HepG2 (cell line): ENCODE data around the gene CARMIL1. TPM values are rescaled to one million over a fixed set of nuclear protein-coding genes. Genes with fewer than 3 reads are reported as not detected.

Experiments used
- ATAC-seq: fragments of 200-7000 bp; cut with Tn5 transposase; 3 replicates; pipeline ENCODE4 v1.9.1; 2020; ENCODE audit warnings: mild to moderate bottlenecking, moderate library complexity
- BruUV-seq: library from RNA; stranded (reverse); fragments of 400-500 nt; replicated peaks from 2 replicates; lab custom pipeline; 2021; lab: Mats Ljungman, UMichigan
- CTCF ChIA-PET: fragments of 300-600 bp; formaldehyde crosslinking; extraction: SDS; loops from one replicate; lab custom pipeline; 2021; ENCODE audit warnings: low total read pairs, inconsistent platforms, low intra/inter-chr PET ratio; lab: Yijun Ruan, JAX
- POLR2A ChIA-PET: fragments of 350-600 bp; sonication (Branson Sonifier 250); formaldehyde crosslinking; loops from one replicate; lab custom pipeline; 2020; ENCODE audit warnings: antibody characterized with exemption, inconsistent platforms; lab: Yijun Ruan, JAX
- DNase-seq: peaks from one replicate; pipeline ENCODE4 v3.0.0-alpha.2; 2015; ENCODE audit warnings: low spot score
- FAIRE-seq: peaks from 3 replicates; lab custom pipeline; 2011; peaks lifted over from hg19 to GRCh38; lab: Jason Lieb, UNC
- H2AFZ ChIP-seq: one replicate; pipeline ENCODE4 v1.6.1; 2011; ENCODE audit warnings: low read length, inconsistent platforms
- H3K27ac ChIP-seq: fragments of 300-600 bp; 3 replicates; pipeline ENCODE4 v1.8.0; 2011; ENCODE audit warnings: mixed run types, mild to moderate bottlenecking, mixed read lengths, low read length, inconsistent platforms; ENCODE audit not compliant: insufficient read depth; ENCODE audit errors: extremely low read length
- H3K27me3 ChIP-seq, 2 experiments: fragments of 200-600 bp in 1 of 2; 2 replicates in 1 of 2; 3 replicates in 1 of 2; pipeline versions ENCODE4 v1.6.0 to v1.8.0; 2011; ENCODE audit warnings: low read length in 2 of 2, mild to moderate bottlenecking in 2 of 2, moderate library complexity in 2 of 2, inconsistent platforms in 1 of 2; ENCODE audit not compliant: insufficient read depth in 2 of 2, control insufficient read depth in 1 of 2
- H3K36me3 ChIP-seq, 2 experiments: fragments of 200-600 bp in 1 of 2; replicated peaks in 1 of 2; 2 replicates in 1 of 2; 3 replicates in 1 of 2; pipeline versions ENCODE4 v1.5.1 to v1.8.0; 2011; ENCODE audit warnings: low read length in 2 of 2, inconsistent platforms in 1 of 2; ENCODE audit not compliant: insufficient read depth in 2 of 2, control insufficient read depth in 1 of 2
- H3K4me1 ChIP-seq: 2 replicates; pipeline ENCODE4 v1.5.1; 2012; ENCODE audit warnings: low read length, inconsistent platforms; ENCODE audit not compliant: insufficient read depth
- H3K4me2 ChIP-seq: 2 replicates; pipeline ENCODE4 v1.6.0; 2011; ENCODE audit warnings: low read depth, low read length, inconsistent platforms
- H3K4me3 ChIP-seq, 3 experiments: fragments of 200-600 bp in 1 of 3; sonication (generic), shearing (Covaris generic) in 1 of 3; replicated peaks in 1 of 3; 2 replicates each; pipeline ENCODE4 v1.5.1; 2011 to 2016; ENCODE audit warnings: low read length in 3 of 3, inconsistent platforms in 2 of 3, low read depth in 2 of 3, mild to moderate bottlenecking in 2 of 3, control low read depth in 1 of 3, mixed read lengths in 1 of 3; ENCODE audit not compliant: insufficient read depth in 1 of 3
- H3K79me2 ChIP-seq: one replicate; pipeline ENCODE4 v1.6.1; 2011; ENCODE audit warnings: low read length, inconsistent platforms; ENCODE audit not compliant: insufficient read depth
- H3K9ac ChIP-seq: 2 replicates; pipeline ENCODE4 v1.6.0; 2011; ENCODE audit warnings: mild to moderate bottlenecking, low read depth, low read length, inconsistent platforms; ENCODE audit not compliant: insufficient read depth
- H3K9me3 ChIP-seq: 2 replicates; pipeline ENCODE4 v1.5.1; 2012; ENCODE audit warnings: mild to moderate bottlenecking, low read length
- H4K20me1 ChIP-seq: 2 replicates; pipeline ENCODE4 v1.6.0; 2011; ENCODE audit warnings: inconsistent platforms, mild to moderate bottlenecking, low read length, moderate library complexity; ENCODE audit not compliant: insufficient read depth
- GABPA ChIP-seq, 2 experiments: IDR thresholded peaks; 2 replicates each; pipeline ENCODE4 v1.6.1; 2011 to 2016; ENCODE audit warnings: low read depth in 2 of 2, low read length in 1 of 2, missing biosample characterization in 1 of 2, missing genetic modification characterization in 1 of 2
- HDAC2 ChIP-seq: sonication (generic); formaldehyde crosslinking; IDR thresholded peaks from 2 replicates; pipeline ENCODE4 v1.4.0; 2020; ENCODE audit warnings: missing genetic modification reagents
- JUND ChIP-seq: sonication (generic); formaldehyde crosslinking; IDR thresholded peaks from 2 replicates; pipeline ENCODE4 v1.8.0; 2022; ENCODE audit warnings: mild to moderate bottlenecking, missing genetic modification reagents
- PLRG1 ChIP-seq: fragments of 450-650 bp; conservative IDR thresholded peaks from 2 replicates; pipeline ENCODE4 v1.6.1; 2016
- PRMT3 ChIP-seq: sonication (generic); formaldehyde crosslinking; IDR thresholded peaks from 2 replicates; pipeline ENCODE4 v1.8.1; 2022; ENCODE audit warnings: low read depth, mild to moderate bottlenecking, moderate library complexity, missing genetic modification reagents, borderline replicate concordance
- TAF15 ChIP-seq: fragments of 200-400 bp; formaldehyde crosslinking; IDR thresholded peaks from one replicate; pipeline ENCODE4 v1.6.1; 2018; ENCODE audit warnings: mild to moderate bottlenecking, low read depth, low read length; ENCODE audit not compliant: poor library complexity, severe bottlenecking
- TRIM22 ChIP-seq: fragments of 450-650 bp; IDR thresholded peaks from 2 replicates; pipeline ENCODE4 v1.6.1; 2017
- ZNF12 ChIP-seq: sonication (generic); formaldehyde crosslinking; IDR thresholded peaks from 2 replicates; pipeline ENCODE4 v1.5.0; 2020; ENCODE audit warnings: missing genetic modification reagents
- ZNF136 ChIP-seq: sonication (generic); formaldehyde crosslinking; IDR thresholded peaks from 2 replicates; pipeline ENCODE4 v1.8.1; 2022; ENCODE audit warnings: low read depth, mild to moderate bottlenecking, moderate library complexity, missing genetic modification reagents
- ZNF3 ChIP-seq: IDR thresholded peaks from 2 replicates; pipeline ENCODE4 v1.7.0; 2017; ENCODE audit warnings: inconsistent platforms
- ZNF644 ChIP-seq: IDR thresholded peaks from 2 replicates; pipeline ENCODE4 v1.6.1; 2016; ENCODE audit warnings: low read depth
- ZNF839 ChIP-seq: sonication (generic); formaldehyde crosslinking; IDR thresholded peaks from 2 replicates; pipeline ENCODE4 v1.4.0; 2020; ENCODE audit warnings: missing genetic modification reagents, mild to moderate bottlenecking, borderline replicate concordance
- WGBS: methylation state at CpG from one replicate; pipeline ENCODE4 v1.1.6; 2017; ENCODE audit warnings: low lambda C conversion rate; 5-methylcytosine and 5-hydroxymethylcytosine counted together
- in situ Hi-C: cut with HindIII; loops from 2 replicates; pipeline ENCODE4 v1.10.0; 2017; ENCODE audit warnings: low pct_unique_long_range_greater_than_20kb; ENCODE audit not compliant: extremely low pct_ligation_motif_present
- intact Hi-C: fragments of 100-400 bp; cut with micrococcal nuclease; formaldehyde crosslinking; loops from one replicate; pipeline ENCODE4 v1.10.0; 2022; ENCODE audit not compliant: unreplicated experiment
- polyA plus RNA-seq, 8 experiments: library from polyadenylated mRNA; depleted of rRNA in 3 of 8; stranded (reverse) in 7 of 8; unstranded in 1 of 8; fragments of >200 nt; fragmentation: Illumina TruSeq in 4 of 8; extraction: Trizol in 4 of 8; gene quantifications; 2 replicates each; pipeline versions ENCODE4 v1.2.1 to v1.2.3, GENCODE V29; 2011 to 2016; ENCODE audit warnings: low read depth in 4 of 8, missing spikeins in 1 of 8, mixed read lengths in 1 of 8; ENCODE audit not compliant: insufficient read depth in 1 of 8
- total RNA-seq, 5 experiments: library from RNA; depleted of rRNA; stranded (reverse); fragments of >200 nt; fragmentation: Illumina TruSeq; extraction: Trizol; gene quantifications; 2 replicates each; pipeline ENCODE4 v1.2.3, GENCODE V29; 2016; ENCODE audit warnings: low read depth in 1 of 5
- TF ChIP-seq, protein P1 (sequence below): sonication (generic); formaldehyde crosslinking; IDR thresholded peaks from 2 replicates; pipeline ENCODE4 v1.8.0; 2022; ENCODE audit warnings: missing genetic modification reagents, mild to moderate bottlenecking, inconsistent platforms, borderline replicate concordance
- TF ChIP-seq, protein P2 (sequence below): sonication (generic); formaldehyde crosslinking; IDR thresholded peaks from 2 replicates; pipeline ENCODE4 v1.4.0; 2020; ENCODE audit warnings: mild to moderate bottlenecking, missing genetic modification reagents, borderline replicate concordance

CARMIL1 gene
- total and polyA plus RNA-seq, 2 of the 13 experiments (the other 11 are each of a cell fraction or from before 2014, with no cell fraction given) = 1.8 to 2.6 TPM

GRCh38 chr6:25254671-25255070, 24.5 kb upstream of the CARMIL1 start (continued):
- no peak for TF ChIP-seq TRIM22
- no peak for TF ChIP-seq GABPA (IDR thresholded peaks at IDR 0.05; ENCODE audit: low read depth, low read length)
- no peak for TF ChIP-seq GABPA (CRISPR knock-in tag; IDR thresholded peaks at IDR 0.05; ENCODE audit: low read depth)
- no peak for TF ChIP-seq ZNF839 (CRISPR knock-in tag)

DNA sequence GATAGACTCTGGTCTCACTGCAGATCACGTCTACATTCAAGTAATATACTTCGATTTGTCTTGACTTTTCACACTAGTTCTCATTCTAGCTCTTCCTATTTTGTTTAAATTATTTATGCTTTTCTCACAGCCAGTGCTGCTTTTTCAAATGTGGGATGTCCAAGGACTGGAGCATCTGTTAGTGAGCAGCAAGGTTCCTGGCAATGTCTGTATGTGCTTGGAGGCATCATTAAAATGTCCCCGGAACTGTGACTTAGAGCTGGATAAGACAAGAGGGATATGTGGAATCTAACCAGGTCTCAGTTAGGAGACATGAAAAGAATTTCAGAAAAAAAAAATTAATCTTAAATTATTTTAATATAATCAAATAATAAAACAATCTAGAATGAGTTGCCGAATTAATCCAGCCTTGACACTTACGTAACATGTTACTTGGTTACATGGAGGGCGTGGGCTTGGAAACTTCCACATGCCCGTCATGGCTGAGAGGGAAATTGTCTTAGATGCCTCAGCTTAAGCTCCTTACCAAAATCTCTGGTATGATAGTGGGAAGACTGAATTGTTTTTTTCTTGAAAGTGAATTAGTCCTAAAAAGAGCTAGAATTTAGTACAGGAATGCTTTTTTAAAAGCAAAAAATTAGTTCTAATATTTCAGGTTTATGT, 21.4 kb upstream of the CARMIL1 start:
- 30% methylated on average over 7 of the region's 7 CpGs for WGBS
- DNase-seq (no peak), FAIRE-seq (no peak), ATAC-seq (no peak)
- Histone ChIP-seq H4K20me1 (no peaks in the 10 kb centered on the region), H3K9ac (no peak overlapping the region), H3K27me3 (no peaks in the 10 kb centered on the region), H3K4me3 (no peak overlapping the region), H3K27ac (no peak overlapping the region), H3K79me2 (no peaks in the 10 kb centered on the region), H3K4me2 (no peak overlapping the region), H3K9me3 (no peaks in the 10 kb centered on the region), H2AFZ (no peak overlapping the region), H3K4me1 (no peaks in the 10 kb centered on the region), H3K36me3 (no peaks in the 10 kb centered on the region)
- intact Hi-C loops = no loop called here
- no TSS peak for BruUV-seq
- in situ Hi-C loops = loop anchor here (25.0 kb wide), 1 partner anchor 629 kb away; no protein-coding TSS in a partner anchor
- POLR2A ChIA-PET = no interaction called here
- CTCF ChIA-PET = no interaction called here
- TF ChIP-seq ZNF136 (no peak), ZNF3 (no peak), JUND (CRISPR knock-in tag) (no peak), TAF15 (no peak), HDAC2 (no peak), PRMT3 (CRISPR knock-in tag) (no peak), ZNF12 (CRISPR knock-in tag) (no peak), PLRG1 (no peak), ZNF644 (CRISPR knock-in tag) (no peak)
- TF ChIP-seq, protein P1, sequence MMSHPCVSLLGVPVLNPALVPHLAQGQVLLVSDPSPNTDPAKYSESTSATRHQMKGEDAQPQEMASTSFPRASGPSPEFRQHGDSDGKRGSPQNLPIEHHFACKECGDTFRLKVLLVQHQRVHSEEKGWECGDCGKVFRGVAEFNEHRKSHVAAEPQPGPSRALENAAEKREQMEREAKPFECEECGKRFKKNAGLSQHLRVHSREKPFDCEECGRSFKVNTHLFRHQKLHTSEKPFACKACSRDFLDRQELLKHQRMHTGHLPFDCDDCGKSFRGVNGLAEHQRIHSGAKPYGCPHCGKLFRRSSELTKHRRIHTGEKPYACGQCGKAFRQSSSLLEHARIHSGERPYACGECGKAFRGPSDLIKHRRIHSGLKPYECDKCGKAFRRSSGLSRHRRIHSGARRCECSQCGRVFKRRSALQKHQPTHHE (CRISPR knock-in tag) = no peak
- TF ChIP-seq, protein P2, sequence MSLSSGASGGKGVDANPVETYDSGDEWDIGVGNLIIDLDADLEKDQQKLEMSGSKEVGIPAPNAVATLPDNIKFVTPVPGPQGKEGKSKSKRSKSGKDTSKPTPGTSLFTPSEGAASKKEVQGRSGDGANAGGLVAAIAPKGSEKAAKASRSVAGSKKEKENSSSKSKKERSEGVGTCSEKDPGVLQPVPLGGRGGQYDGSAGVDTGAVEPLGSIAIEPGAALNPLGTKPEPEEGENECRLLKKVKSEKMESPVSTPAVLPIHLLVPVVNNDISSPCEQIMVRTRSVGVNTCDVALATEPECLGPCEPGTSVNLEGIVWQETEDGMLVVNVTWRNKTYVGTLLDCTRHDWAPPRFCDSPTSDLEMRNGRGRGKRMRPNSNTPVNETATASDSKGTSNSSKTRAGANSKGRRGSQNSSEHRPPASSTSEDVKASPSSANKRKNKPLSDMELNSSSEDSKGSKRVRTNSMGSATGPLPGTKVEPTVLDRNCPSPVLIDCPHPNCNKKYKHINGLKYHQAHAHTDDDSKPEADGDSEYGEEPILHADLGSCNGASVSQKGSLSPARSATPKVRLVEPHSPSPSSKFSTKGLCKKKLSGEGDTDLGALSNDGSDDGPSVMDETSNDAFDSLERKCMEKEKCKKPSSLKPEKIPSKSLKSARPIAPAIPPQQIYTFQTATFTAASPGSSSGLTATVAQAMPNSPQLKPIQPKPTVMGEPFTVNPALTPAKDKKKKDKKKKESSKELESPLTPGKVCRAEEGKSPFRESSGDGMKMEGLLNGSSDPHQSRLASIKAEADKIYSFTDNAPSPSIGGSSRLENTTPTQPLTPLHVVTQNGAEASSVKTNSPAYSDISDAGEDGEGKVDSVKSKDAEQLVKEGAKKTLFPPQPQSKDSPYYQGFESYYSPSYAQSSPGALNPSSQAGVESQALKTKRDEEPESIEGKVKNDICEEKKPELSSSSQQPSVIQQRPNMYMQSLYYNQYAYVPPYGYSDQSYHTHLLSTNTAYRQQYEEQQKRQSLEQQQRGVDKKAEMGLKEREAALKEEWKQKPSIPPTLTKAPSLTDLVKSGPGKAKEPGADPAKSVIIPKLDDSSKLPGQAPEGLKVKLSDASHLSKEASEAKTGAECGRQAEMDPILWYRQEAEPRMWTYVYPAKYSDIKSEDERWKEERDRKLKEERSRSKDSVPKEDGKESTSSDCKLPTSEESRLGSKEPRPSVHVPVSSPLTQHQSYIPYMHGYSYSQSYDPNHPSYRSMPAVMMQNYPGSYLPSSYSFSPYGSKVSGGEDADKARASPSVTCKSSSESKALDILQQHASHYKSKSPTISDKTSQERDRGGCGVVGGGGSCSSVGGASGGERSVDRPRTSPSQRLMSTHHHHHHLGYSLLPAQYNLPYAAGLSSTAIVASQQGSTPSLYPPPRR = no peak
